GM12878 (cell line): Measurements from ENCODE around the gene CXCL12. TPM values are rescaled to one million over a fixed set of nuclear protein-coding genes. Genes with fewer than 3 reads are reported as not detected.

Experiments
- ATF7 ChIP-seq: fragments of 450-650 bp; IDR thresholded peaks from 2 replicates; pipeline ENCODE4 v1.6.1; 2016; ENCODE audit warnings: low read depth, mild to moderate bottlenecking
- BCL11A ChIP-seq: IDR thresholded peaks from 2 replicates; pipeline ENCODE4 v1.6.1; 2011; ENCODE audit warnings: low read depth, low read length
- CEBPZ ChIP-seq: fragments of 150-350 bp; IDR thresholded peaks from 2 replicates; pipeline ENCODE4 v1.6.1; 2016; ENCODE audit warnings: low read depth, low read length
- ELK1 ChIP-seq: IDR thresholded peaks from 2 replicates; pipeline ENCODE4 v1.6.1; 2012; ENCODE audit warnings: low read depth, low read length, improper control_type of control experiment
- IRF3 ChIP-seq: fragments of 450-650 bp; IDR thresholded peaks from 2 replicates; pipeline ENCODE4 v1.6.1; 2014; ENCODE audit warnings: mild to moderate bottlenecking
- SP1 ChIP-seq: IDR thresholded peaks from one replicate; pipeline ENCODE4 v1.6.1; 2011; ENCODE audit warnings: low read depth, low read length
- STAT3 ChIP-seq: IDR thresholded peaks from 2 replicates; pipeline ENCODE4 v1.6.1; 2011; ENCODE audit warnings: low read depth, low read length, improper control_type of control experiment
- YY1 ChIP-seq: IDR thresholded peaks from 2 replicates; pipeline ENCODE4 v1.6.1; 2011; ENCODE audit warnings: low read depth, mild to moderate bottlenecking, low read length
- polyA plus RNA-seq, 11 experiments: library from polyadenylated mRNA; depleted of rRNA in 4 of 11; unstranded in 6 of 11; stranded (reverse) in 5 of 11; fragments of >200 nt; fragmentation: Nextera tagmentation in 4 of 11; fragmentation: Illumina TruSeq in 1 of 11; extraction: Ambion mirVana in 4 of 11; extraction: Trizol in 1 of 11; gene quantifications; 1 replicate in 1 of 11; 2 replicates in 10 of 11; pipeline versions ENCODE4 v1.2.1 to v1.2.3, GENCODE V29; 2011 to 2016; ENCODE audit warnings: inconsistent platforms in 2 of 11, missing spikeins in 2 of 11, low read depth in 1 of 11
- total RNA-seq, 4 experiments: library from RNA; depleted of rRNA in 3 of 4; stranded (reverse); fragments of >200 nt in 3 of 4; fragmentation: Illumina TruSeq in 1 of 4; extraction: Trizol in 1 of 4; gene quantifications; 2 replicates each; pipeline versions ENCODE4 v1.2.1 to v1.2.3, GENCODE V29; 2013 to 2021

CXCL12 gene
- total and polyA plus RNA-seq, 10 of the 15 experiments (the other 5 are each of a cell fraction or from before 2014, with no cell fraction given) = 0.03 to 4.5 (median 0.53) TPM

- TF ChIP-seq CEBPZ (no peak), SP1 (no peak), BCL11A (no peak), IRF3 (no peak), ELK1 (no peak), ATF7 (no peak), STAT3 (no peak), YY1 (no peak)
These were observed 39.4 kb upstream of the CXCL12 start (continued) for GRCh38 chr10:44424298-44424697.
